Lung (tissue), 12 donors: ENCODE results near the gene MCM9. TPM values are rescaled to one million over a fixed set of nuclear protein-coding genes. Genes with fewer than 3 reads are reported as not detected.

ENCODE experiments used
- ATAC-seq: fragments of 200-7000 bp; cut with Tn5 transposase; one replicate; pipeline ENCODE4 v1.9.1; 2020; ENCODE audit warnings: moderate number of reproducible peaks; ENCODE audit not compliant: insufficient read depth, low FRiP score
- DNase-seq, 3 donors: peaks; one replicate each; pipeline ENCODE4 v3.0.0-alpha.2; 2013 to 2017
- H3K27ac ChIP-seq, 2 donors: one replicate each; pipeline ENCODE4 v1.5.1; 2013; ENCODE audit warnings: mild to moderate bottlenecking in 2 of 2, moderate library complexity in 2 of 2, control low read depth in 1 of 2, inconsistent platforms in 1 of 2, low read depth in 1 of 2, low read length in 1 of 2
- H3K27me3 ChIP-seq, 3 donors: one replicate each; pipeline ENCODE4 v1.5.1; 2013; ENCODE audit warnings: low read length in 2 of 3; ENCODE audit not compliant: control insufficient read depth in 3 of 3, insufficient read depth in 3 of 3
- H3K36me3 ChIP-seq, 4 donors: one replicate each; pipeline ENCODE4 v1.5.1; 2013; ENCODE audit warnings: low read length in 4 of 4, mild to moderate bottlenecking in 1 of 4, moderate library complexity in 1 of 4; ENCODE audit not compliant: control insufficient read depth in 4 of 4, insufficient read depth in 4 of 4
- H3K4me1 ChIP-seq, 5 donors: one replicate each; pipeline ENCODE4 v1.5.1; 2013; ENCODE audit warnings: low read length in 5 of 5, mild to moderate bottlenecking in 2 of 5, moderate library complexity in 1 of 5; ENCODE audit not compliant: control insufficient read depth in 5 of 5, insufficient read depth in 5 of 5
- H3K4me3 ChIP-seq: one replicate; pipeline ENCODE4 v1.5.1; 2013; ENCODE audit warnings: mild to moderate bottlenecking, control low read depth, moderate library complexity
- H3K9ac ChIP-seq, 2 donors: one replicate each; pipeline ENCODE4 v1.5.1; 2013; ENCODE audit warnings: low read length in 2 of 2, control low read depth in 1 of 2; ENCODE audit not compliant: insufficient read depth in 1 of 2
- H3K9me3 ChIP-seq, 4 donors: one replicate each; pipeline ENCODE4 v1.5.1; 2013; ENCODE audit warnings: low read length in 3 of 4, mild to moderate bottlenecking in 1 of 4, moderate library complexity in 1 of 4; ENCODE audit not compliant: control insufficient read depth in 4 of 4, insufficient read depth in 3 of 4
- CTCF ChIP-seq: IDR thresholded peaks from 2 replicates; pipeline ENCODE4 v1.5.1; 2012; ENCODE audit warnings: mild to moderate bottlenecking; ENCODE audit errors: control extremely low read depth, extremely low read depth
- WGBS, 2 donors: extraction: QIAGEN DNeasy Blood & Tissue Kit; methylation state at CpG; one replicate each; pipeline ENCODE4 v1.1.7; 2013; 5-methylcytosine and 5-hydroxymethylcytosine counted together
- polyA plus RNA-seq, 2 donors: library from polyadenylated mRNA; stranded (reverse); fragments of 200-250 nt; gene quantifications; one replicate each; pipeline ENCODE4 v1.2.1, GENCODE V29; 2013
- total RNA-seq, 2 donors: library from RNA; depleted of rRNA in 1 of 2; stranded (reverse); fragments of >200 nt in 1 of 2; gene quantifications; one replicate each; pipeline ENCODE4 v1.2.1, GENCODE V29; 2014 to 2021
- donor health status: control.
- donor health status: control.
- donor health status: Bipolar disorder and iron deficiency.
- donor health status: healthy.
- donor health status: DM: yes; HTN: yes; CAD: no.

Gene MCM9
- total and polyA plus RNA-seq, 4 donors: 4.8 to 28.6 (median 12.0) TPM

GRCh38 chr6:118844915-118845314 is 90.0 kb downstream of the MCM9 start:
- no peaks in the 10 kb centered on the region for H3K27me3 ChIP-seq
- WGBS, 2 donors: 87 to 89% methylated on average over 3 of the region's 3 CpGs
- H3K4me3 ChIP-seq: no peak overlapping the region
- DNase-seq (no peak), ATAC-seq (no peak)
- peaks cover 0 to 5% (median 3%) of the 10 kb centered on the region in 4 donors for H3K36me3 ChIP-seq
- H3K9ac ChIP-seq: no peak overlapping the region
- peaks cover 0 to 5% (median 0%) of the 10 kb centered on the region in 5 donors for H3K4me1 ChIP-seq
- H3K9me3 ChIP-seq: no peaks in the 10 kb centered on the region
- TF ChIP-seq CTCF: no peak
- no peak overlapping the region for H3K27ac ChIP-seq

GRCh38 chr6:118843685-118844390 is 91.1 kb downstream of the MCM9 start:
- no peak for ATAC-seq
- Histone ChIP-seq H3K27me3 (no peaks in the 10 kb centered on the region), H3K4me1 (peaks cover 0 to 5% (median 0%) of the 10 kb centered on the region in 5 donors), H3K9ac (no peak overlapping the region), H3K9me3 (no peaks in the 10 kb centered on the region), H3K27ac (no peak overlapping the region), H3K4me3 (no peak overlapping the region), H3K36me3 (peaks cover 2 to 7% (median 4%) of the 10 kb centered on the region in 4 donors)
- WGBS, 2 donors: 81 to 93% methylated on average over 4 of the region's 4 CpGs
- no peak for DNase-seq
- no peak for TF ChIP-seq CTCF

- TF ChIP-seq CTCF: no peak
- H3K9me3 ChIP-seq: no peaks in the 10 kb centered on the region
- H3K27ac ChIP-seq: no peak overlapping the region
- no peaks in the 10 kb centered on the region for H3K27me3 ChIP-seq
- no peak for DNase-seq
- ATAC-seq: no peak
- 77 to 89% methylated on average over 2 of the region's 2 CpGs for WGBS, 2 donors
- H3K9ac ChIP-seq: no peak overlapping the region
- H3K4me1 ChIP-seq: no peaks in the 10 kb centered on the region
- H3K4me3 ChIP-seq: no peak overlapping the region
- peaks cover 0 to 18% (median 9%) of the 10 kb centered on the region in 4 donors for H3K36me3 ChIP-seq
These were observed 104.3 kb downstream of the MCM9 start for GRCh38 chr6:118830691-118831090.
